HEK293T (cell line): ENCODE data around the gene CCDC88A.

ENCODE experiments used
- ARNT ChIP-seq: fragments of 450-650 bp; IDR thresholded peaks from 2 replicates; pipeline ENCODE4 v1.6.1; 2017; ENCODE audit warnings: mild to moderate bottlenecking
- FOXK2 ChIP-seq: fragments of 450-650 bp; IDR thresholded peaks from 2 replicates; pipeline ENCODE4 v1.6.1; 2016; ENCODE audit warnings: mild to moderate bottlenecking
- FOXM1 ChIP-seq: fragments of 450-650 bp; IDR thresholded peaks from 2 replicates; pipeline ENCODE4 v1.6.1; 2017; ENCODE audit warnings: mild to moderate bottlenecking, borderline replicate concordance
- LEF1 ChIP-seq: fragments of 450-650 bp; IDR thresholded peaks from 2 replicates; pipeline ENCODE4 v1.6.1; 2017; ENCODE audit warnings: mild to moderate bottlenecking, borderline replicate concordance
- SP1 ChIP-seq: fragments of 450-650 bp; IDR thresholded peaks from 2 replicates; pipeline ENCODE4 v1.6.1; 2017
- SUZ12 ChIP-seq: fragments of 450-650 bp; IDR thresholded peaks from 2 replicates; pipeline ENCODE4 v1.6.1; 2016; ENCODE audit warnings: mild to moderate bottlenecking
- ZNF384 ChIP-seq: fragments of 450-650 bp; IDR thresholded peaks from 2 replicates; pipeline ENCODE4 v1.6.1; 2016

- TF ChIP-seq FOXK2 (no peak), SP1 (no peak), ARNT (no peak), LEF1 (no peak), FOXM1 (no peak), ZNF384 (no peak), SUZ12 (no peak)
Observed at GRCh38 chr2:55425431-55425831, 5.8 kb upstream of the CCDC88A start.
